DMS53 treated with DMSO at 0.1 percent for 48 hours (cell line): ENCODE measurements around the gene OSBPL7.

Source experiments
- DNase-seq: peaks from one replicate; lab custom pipeline; 2025; ENCODE audit not compliant: unreplicated experiment; lab: John Stamatoyannopoulos, UW

The OSBPL7 gene

DNA sequence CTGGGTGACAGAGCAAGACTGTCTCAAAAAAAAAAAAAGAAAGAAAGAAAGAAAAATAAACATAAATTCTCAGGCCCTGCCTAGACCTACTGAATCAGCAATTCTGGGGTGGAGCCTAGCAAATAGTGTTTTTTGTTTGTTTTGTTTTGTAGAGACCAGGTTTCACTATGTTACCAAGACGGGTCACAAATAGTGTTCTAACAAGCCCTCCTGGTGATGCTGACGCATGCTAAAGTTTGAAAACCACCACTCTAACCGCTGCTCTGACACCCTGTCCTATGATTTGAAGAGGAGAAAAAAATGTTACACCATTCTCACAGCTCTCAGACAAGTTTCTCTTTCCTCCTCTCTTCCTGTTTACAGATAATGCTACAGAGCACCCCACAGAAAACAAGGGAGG lies 8.3 kb upstream of the OSBPL7 start:
- DNase-seq, result no peak

DNA sequence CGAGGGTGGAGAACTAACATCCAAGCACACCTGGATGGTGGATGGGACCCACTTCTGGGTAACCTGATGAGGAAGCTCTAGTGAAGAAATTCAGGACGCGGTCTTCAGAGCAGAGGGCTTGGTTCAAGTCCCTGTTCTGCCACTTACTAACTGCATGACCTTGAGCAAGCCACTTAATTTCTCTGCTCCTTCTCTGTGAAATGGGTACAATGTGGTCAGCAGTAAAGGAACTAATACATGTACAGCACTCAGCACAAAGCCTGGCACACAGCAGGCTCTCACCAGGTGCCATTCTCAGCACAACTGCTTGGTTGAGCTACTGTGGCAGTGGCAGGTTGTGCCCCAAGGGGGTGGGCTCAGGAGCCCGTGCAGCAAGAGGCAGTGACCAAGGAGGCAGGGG lies 1.9 kb upstream of the OSBPL7 start:
- no peak for DNase-seq

DNA sequence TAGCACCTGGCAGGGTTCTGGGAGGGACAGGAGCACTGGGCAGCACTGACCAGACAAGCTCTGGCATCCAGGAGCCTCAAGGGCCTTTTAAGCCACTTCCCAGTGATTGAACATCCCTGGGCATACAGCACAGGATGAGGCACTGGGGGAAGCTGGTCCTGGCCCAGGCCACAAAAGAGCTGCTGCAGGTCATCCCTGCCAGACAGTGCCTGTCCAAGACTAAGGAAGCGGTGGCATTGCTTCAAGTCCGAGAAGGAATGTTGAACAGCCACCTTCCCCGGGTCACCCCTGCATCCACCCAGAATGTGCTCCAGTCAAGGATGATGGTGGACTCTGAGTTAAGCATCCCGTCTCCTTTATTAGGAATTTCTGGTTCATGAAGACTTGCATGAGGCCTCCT lies 1.2 kb upstream of the OSBPL7 start:
- no peak for DNase-seq

DNA sequence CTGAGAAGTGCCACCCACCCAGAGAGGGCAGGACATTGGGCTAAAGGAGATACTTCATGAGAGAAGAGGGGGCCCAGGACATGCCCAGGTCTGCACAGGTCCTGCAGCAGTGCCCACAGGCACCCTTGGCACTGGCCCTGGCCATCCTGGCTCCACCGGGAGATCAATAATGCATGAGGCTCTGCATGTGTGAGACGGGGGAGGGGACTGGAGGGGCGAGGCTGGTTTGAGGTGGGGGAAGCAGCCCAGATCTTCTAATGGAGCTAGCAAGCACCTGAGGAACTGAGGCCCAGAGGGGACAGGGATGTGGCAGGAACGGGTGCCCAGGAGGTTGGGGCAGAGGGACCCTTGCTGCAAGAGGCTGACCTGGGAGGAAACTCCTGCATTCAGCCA lies 567 bp downstream of the OSBPL7 start:
- DNase-seq, result no peak

DNA sequence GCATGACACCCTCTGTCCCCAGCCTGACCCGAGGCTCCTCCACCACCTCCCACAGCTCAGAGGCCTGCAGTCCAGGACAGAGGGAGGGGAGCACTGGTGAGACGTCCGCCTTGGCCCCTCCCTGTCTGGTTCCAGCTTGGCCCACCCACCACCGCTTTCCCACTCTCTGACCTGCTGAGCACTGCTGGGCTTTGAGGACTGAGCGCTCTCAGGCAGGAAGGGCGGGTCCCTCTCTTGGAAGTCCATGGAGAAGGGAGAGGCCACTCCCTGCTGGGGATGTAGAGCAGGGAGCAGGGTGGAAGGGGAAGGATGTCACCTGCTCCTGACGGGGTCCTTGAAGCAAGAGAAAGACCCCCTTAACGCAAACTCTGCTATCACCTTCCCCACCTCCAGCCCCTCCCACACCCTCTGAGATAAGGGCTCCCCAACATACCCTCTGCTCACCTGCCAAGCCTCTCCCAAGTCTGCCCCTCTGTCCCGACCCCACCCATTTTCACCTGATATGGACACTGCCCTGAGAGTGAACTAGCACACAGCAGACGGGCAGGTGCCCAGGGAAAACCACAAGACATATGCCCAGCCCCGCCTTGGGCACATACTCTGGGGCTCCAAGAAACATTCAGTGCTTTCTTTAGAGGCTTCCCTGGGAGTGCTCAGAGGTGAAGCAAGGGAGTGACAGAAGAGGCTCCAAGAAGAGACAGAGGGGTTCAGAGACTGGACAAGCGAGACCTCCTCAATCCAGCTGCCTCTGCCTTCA lies 1.4 kb downstream of the OSBPL7 start:
- DNase-seq, result no peak

DNA sequence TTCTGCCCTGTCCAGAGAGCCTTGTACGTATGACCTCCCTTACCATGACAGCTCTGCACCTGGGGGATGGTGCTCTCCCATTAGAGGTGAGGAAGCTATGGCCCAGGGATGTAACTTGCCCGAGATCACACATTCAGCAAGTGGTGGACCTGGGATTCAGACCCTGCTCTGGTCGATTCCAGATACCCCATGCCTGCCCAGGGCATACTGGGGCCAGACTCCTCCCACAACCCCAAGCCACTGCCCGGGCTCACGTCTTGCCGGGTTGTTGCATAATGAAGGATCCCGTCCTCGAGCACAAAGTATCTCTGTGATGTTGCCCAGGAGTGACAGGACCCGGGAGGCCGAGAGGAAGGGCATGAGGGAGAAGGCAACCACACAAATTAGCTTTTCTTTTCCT lies 2.1 kb downstream of the OSBPL7 start:
- no peak for DNase-seq

DNA sequence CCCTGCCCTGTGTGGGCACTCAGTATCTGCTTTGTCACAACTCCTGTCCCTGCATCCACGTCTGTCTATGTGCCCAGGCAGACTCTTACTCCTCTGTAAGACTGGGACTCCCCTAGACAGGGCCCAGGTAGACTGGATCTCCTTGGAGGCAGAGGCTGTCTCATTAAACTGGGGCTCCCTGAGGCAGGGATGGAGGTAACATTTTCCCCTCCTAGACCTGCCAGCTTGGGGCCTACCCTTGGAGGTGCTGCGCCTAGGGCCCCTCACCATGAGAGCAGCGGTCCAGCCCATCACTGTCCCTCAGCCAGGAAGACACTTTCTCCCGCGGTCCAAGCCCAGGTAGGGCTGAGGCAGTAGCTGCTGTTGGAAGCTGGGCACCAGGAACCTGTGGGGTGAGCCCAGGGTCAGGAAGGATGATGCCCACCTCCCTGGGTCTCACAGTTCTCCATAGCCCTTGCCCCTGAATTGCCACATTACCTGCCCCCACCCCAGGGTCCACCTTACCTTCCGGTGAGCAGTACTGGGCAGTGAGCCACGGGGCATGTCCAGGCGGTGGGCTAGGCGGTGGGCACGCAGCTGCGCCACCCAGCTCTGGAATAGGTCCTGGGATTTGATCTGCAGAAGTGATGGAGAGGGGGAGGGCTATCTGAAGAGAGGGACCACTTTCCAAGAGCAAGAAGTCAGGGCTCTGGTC lies 3.4 kb downstream of the OSBPL7 start:
- DNase-seq, result no peak

DNA sequence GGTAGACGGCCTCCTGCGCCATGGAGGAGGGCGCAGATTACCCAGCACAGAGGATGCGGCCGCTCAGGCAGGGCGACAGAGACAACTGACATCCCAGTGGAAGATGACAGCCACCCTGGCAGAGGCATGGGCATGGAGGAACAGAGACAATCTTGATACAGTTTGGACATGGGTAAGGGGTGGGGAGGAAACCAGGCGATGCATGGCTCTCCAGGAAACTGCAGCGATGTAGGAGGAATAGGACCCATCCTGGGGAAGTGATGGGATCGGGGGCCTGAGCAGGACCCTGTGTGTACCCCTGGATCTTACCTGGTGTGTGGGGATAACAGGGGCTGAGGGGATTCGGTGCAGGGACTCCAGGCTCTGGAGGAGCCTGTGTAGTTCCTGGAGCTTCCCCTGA lies 4.6 kb downstream of the OSBPL7 start:
- no peak for DNase-seq

DNA sequence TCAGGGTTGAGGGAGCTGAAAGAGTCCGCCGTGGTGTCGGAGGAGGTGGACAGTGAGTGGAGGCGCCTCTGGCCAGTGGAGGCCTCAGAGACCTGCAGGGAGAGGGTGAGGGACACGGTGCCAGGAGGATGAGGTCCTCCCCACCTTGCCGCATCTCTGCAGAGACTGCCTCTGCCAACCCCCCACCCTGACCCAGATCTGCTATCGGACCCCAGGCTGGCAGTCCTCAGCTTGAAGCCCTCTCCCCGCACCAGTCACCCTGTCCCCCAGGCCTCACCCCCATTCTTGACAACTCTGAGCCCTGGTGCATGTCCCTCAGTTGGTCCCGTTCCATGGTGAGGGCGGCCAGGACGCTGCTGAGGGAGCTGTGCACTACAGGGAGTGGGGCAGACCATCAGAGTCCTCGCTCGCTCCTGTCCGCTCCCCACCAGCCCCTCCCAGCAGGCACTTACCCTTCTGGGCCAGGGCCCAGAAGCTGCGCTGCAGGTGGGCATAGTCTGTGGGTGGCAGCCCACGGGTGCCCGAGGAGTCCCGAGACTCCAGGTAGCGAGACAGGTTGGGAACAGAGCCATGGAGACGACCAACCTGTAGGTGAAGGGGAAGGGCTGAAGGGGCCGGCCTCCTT lies 5.4 kb downstream of the OSBPL7 start:
- DNase-seq, result no peak

DNA sequence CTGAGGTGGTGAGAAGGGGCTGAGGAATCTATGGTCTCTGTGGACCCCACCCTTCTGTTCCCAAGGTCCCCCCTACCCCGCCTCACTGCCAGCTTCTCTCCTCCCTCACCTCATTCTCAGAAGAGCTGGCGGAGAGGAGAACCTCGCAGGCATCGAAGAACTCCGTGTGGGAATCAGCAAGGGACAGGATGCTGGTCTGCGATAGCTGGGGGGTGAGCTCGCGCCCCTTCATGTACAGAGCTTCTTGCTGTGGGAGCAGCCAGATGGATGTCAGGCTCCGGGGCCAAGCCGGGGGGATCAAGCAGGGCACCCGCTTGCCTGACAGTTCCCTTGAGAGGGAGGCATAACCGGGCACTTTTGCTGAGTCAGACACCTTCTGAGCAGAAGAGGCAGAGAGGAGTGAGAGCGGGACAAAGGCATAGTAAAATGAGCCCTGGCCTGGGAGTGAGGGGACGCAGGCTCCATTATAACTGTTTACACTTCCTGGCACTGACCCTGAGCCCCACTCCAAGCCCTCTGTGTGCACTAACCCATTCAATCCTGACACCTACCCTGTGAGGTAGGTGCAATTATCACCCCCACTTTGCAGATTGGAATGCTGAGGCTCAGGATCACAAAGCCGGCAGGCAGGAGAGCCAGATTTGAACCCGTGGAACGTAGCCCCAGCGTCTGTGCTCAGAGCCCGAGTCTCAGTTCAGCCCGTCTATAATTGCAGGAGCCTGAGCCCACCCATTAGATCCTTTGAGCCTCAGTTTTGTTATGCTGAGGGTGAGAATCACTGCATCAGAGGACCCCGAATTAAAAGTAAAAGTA lies 6.3 kb downstream of the OSBPL7 start:
- DNase-seq, result no peak

DNA sequence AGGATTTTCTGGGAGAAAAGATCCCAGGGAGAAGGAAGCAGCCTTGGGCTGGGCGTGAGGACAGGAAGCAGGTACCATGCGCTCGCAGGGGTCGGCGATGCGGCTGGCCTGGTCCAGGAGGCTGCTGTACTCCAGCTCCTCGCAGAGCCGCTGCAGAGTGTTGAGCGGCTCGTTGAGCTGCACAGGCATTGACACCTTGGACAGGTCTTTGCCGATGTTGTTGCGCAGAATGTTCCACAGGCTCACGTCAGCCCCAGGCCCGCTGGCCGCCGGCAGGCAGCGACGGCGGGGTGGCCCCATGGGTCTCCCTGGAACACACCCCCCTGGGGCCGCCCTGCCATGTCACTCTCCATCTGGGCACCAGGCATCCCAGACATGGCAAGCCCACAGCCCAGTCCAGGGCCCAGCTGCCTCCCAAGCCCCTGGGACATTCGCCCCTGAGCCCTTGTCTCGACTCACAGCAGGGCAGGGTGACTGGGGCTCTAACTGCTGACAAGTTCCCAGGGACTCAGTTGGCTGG lies 8.0 kb downstream of the OSBPL7 start:
- no peak for DNase-seq

DNA sequence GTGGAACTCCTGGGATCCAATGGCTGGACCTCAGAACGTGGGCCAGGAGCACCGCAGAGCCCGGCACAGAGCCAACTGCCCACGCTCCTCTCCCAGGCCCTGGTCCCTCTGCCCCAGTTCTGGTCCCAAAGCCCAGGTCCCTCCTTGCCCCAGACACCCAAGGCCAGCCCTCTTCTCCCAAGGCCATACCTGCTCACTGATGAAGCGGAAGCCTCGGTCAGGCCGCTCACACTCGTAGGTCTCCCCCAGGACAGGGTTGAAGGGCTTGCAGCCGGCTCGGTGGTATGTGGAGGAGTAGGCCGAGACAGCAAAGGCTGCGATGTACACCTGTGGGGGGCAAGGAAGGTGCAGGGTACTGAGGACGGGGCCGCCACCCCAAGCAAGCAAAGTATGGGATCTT lies 8.5 kb downstream of the OSBPL7 start:
- no peak for DNase-seq

DNA sequence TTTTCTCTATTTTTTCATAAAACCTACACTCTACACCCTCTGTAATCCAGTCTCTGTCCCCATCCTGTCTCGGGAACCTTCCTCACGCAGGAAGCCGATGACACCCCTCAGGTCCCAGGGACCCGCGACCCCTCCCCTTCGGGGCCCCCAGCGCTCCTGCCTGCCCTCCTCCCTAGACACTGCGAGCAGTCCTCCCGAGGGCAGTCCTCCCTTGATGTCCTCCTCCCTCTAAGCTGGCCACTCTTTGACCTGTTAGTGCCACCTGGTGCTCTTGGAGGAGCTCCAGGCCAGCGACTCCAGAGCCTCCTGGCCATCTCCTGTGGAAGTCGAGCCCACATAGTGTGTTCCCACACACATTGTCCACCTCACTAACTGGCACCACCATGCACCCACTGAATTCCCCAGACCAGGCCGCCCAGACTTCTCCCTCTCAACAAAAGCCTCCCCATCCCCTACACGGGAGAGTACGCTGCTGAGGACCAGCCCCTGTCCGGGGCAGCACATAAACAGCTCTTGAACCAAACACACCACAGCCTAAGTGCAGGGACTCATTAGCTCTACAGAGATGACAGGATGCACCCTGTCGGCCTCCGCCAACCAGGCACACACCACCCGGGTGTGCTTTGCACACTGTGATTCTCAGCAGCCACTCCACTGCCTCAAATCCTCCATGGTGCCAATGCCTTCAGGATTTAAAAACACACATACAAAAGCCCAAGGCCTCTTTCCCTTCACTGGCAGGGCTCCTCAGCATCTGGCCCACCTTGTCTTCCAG lies 9.3 kb downstream of the OSBPL7 start:
- no peak for DNase-seq

DNA sequence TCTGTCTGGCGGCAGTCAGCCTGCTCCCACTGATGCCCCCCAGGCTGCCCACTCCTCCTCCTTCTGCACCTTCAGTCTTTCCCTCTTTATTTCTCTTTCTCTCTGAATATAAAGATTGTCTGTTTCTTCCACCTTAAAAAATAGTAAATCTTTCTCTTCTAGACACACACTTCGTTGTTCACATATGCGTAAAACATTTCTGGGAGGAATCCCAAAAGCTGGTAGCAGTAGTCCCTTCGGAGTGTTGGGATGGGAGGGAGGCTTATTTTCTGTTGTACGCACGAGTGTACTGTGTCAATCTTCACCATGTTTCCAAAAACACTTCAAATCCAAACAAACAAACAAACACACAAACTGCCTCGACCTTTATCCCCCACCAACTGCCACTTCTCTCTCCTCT lies 9.9 kb downstream of the OSBPL7 start:
- DNase-seq, result no peak

DNA sequence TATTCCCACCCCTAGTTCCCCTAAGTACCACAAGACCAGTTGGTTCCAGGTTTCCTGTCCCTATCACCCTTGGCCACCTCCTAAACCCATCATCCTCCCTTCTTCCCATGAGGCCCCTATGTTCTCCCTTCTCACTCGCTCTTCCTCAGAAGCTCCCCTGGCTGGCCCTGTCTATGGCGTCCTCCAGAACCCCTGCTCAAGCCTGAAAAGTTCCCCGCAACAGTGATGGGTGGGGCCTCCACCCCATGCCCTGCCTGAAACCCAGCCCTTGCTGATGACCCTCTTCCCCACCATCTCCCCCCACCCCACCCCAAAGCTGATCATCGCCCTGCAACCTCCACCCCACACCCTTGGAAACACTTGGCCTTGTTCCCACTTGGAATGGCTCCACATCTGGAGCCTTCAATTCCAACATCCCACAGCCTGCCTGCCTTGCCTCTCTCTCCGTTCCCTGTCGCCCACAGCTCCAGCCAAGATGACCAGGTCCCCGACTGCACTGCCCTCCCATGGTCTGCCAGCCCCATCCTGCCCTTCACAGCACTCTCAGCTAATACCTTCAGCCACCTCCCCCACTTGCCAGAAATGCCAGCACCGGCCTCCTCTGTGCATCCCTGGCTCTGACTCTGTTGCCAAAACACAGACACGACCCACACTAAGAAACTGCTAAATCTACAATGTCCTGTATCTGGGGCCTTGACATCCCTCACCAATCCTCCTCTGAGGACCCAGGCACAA lies 10.5 kb downstream of the OSBPL7 start:
- no peak for DNase-seq

DNA sequence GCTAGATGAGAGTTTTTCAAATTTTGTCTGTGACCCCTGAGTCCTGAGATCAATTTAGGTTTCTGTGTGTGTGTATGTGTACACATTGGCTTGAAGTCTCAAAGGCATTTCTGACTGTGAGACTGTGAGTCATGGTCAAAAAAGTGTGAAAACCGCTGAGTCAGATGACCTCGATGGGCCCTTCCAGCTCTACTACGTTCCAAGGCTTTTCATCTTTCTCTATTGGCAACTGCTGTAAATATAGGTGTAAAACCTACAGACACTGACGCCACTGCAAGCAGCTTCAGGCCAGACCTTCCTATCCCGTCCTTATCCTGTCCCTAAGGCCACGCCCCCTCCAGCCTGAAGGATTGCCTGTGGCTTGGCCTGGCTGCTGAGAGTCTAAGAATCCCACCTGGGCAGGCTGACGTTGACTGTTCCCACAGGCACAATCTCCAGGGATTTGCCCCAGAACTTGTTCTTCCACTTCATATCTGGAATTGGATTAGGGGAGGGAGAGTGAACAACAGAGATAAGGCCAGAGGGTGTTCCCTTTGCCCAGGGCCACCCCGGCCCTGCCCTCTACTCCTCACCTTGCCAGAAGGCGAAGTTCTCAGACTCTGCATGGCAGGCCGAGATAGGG lies 11.3 kb downstream of the OSBPL7 start:
- DNase-seq, result peak; percentile 62

DNA sequence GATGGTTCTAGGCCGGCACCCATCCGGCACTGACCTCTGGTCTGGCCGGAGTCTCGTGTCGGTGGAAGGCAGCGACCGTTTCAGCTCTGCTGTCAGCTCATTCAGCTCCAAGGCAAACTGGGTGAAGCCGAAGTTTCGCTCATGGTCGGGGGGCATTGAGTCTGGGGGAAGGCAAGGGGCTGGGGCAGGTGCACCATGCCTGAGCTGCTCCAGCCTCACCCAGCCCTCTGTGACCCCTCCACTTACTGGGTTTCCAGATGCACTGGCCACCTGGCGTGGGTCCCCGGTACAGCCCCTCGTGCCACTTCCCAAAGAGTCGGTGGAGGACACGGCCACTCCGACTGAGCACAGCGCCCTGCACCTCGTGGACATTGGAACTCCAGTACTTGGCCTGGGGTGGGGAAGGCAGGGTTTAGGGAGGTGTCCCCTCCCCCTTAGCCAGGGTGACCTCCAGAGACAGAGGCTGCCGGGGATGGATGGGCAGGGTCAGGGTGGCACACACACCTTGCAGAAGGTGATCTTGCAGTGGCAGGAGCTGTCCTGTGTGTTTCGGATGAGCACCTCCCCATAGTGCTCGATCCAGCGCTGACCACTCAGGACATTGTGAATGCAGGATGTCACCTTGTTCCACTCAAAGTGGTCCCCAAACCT lies 12.6 kb downstream of the OSBPL7 start:
- DNase-seq, result no peak

DNA sequence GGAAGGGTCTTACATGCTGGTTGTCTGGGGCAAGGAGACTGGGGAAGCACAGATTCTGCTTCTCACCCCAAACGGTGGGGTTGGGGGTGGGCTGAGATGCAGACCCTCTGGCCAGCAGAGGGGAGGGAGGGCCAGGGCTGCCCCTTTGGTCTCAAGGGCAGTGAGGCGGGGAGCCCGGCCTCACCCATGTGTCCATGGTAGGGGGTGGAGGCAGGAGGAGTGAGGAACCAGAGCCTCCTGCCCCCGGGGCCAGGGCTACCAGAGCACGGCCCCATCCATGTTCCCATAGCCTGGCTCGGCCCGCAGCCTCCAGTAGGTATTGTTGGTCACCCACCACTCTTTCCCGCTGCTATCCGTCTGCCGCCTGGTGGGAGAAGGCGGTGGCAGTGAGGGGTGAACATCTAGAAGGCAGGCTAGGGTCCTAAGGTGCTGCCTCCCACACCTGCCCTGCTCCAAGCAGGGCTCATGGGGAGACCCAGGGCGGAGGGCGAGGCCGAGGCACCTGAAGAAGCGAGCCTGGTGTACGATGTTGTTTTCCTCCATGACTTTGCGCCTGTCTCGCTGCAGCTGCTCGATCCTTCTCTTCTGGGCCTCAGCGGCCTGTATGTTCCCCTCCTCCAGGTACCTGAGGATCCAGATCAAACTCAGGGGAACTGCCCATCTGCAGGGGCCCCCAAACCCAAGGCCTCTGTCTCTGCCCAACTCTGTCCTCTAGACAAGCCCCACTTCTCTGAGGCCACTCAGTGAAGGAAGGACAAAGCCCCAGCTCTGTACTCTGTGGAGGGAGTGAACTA lies 13.4 kb downstream of the OSBPL7 start:
- no peak for DNase-seq
